Measurements from ENCODE around the gene NOP16. TPM values are rescaled to one million over a fixed set of nuclear protein-coding genes. Genes with fewer than 3 reads are reported as not detected.

NOP16 gene
- total RNA-seq, 4 donors from 2014 or later: 11.5 to 22.5 (median 12.1) TPM

DNA sequence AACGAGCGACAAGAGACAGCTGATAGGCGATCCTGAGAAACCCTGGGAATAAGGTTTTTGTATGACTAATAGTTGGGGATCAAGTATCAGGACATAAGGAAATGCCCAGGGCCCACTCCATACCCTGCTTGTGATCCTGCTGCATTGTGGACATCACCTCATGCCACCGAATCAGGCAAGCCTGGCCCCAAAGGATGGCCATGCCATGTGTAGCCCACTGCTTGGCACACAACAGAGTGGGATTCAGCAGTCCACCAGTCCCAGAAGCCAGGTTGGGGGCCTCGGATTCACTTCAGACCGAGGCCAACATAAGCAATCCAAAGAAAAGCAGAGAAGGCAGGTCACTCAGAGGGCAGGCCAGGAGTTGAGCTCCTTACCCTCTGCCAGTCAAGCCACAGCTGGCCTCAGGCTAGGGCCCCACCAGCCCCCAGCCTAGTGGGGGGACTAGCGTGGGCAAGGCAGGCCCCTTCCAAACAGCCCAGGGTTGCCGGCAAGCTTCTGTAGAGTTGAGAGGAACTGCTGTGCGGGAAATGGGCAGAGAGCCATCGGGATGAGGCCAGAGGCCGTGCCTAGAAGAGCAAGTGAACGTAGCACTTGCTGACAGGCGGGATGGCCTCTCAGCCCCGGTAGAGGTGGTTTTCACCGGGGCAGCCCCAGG lies 5.0 kb downstream of the NOP16 start:
- 80 to 88% methylated on average over 15 of the region's 15 CpGs for WGBS, 2 donors
- H3K4me3 ChIP-seq (ENCODE audit: low read depth, poor library complexity, severe bottlenecking): no peak overlapping the region
- no peak for DNase-seq (ENCODE audit: low spot score in 2 of 2)
- no peak for TF ChIP-seq POLR2A (IDR thresholded peaks at IDR 0.05)
- TF ChIP-seq, protein P1, sequence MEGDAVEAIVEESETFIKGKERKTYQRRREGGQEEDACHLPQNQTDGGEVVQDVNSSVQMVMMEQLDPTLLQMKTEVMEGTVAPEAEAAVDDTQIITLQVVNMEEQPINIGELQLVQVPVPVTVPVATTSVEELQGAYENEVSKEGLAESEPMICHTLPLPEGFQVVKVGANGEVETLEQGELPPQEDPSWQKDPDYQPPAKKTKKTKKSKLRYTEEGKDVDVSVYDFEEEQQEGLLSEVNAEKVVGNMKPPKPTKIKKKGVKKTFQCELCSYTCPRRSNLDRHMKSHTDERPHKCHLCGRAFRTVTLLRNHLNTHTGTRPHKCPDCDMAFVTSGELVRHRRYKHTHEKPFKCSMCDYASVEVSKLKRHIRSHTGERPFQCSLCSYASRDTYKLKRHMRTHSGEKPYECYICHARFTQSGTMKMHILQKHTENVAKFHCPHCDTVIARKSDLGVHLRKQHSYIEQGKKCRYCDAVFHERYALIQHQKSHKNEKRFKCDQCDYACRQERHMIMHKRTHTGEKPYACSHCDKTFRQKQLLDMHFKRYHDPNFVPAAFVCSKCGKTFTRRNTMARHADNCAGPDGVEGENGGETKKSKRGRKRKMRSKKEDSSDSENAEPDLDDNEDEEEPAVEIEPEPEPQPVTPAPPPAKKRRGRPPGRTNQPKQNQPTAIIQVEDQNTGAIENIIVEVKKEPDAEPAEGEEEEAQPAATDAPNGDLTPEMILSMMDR (IDR thresholded peaks at IDR 0.05): no peak
- intact Hi-C loops (cut with DNase I; ENCODE audit: low total_unique reads): no loop called here

GRCh38 chr5:176382721-176383120 lies 5.7 kb downstream of the NOP16 start:
- 72 to 89% methylated on average over 3 of the region's 3 CpGs for WGBS, 2 donors

DNA sequence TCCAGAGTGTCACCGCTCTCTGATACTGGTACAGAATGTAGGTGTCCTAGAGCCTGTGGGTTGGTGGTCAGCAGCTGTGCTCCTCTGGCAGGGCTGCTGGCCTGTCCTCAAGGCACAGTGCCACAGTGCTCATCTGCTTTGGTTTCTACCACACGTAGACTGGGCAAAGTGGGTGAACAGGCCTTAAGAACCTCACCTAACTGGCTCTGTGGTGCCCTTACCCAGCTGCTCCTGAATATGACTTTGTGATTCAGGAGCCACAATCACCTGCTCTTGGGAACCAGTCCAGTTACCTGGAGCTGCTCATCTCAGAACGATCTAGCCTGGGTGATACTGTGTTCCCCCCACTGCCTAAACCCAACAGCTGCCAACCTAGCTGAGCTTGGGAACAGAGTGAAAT lies 6.4 kb downstream of the NOP16 start:
- no peak overlapping the region for H3K4me3 ChIP-seq (ENCODE audit: low read depth, poor library complexity, severe bottlenecking)
- TF ChIP-seq POLR2A (IDR thresholded peaks at IDR 0.05): no peak
- TF ChIP-seq, protein P1 (IDR thresholded peaks at IDR 0.05): no peak
- 75 to 82% methylated on average over 3 of the region's 3 CpGs for WGBS, 2 donors
- DNase-seq (ENCODE audit: low spot score in 2 of 2): no peak
- intact Hi-C loops (cut with DNase I; ENCODE audit: low total_unique reads): no loop called here

More at GRCh38 chr5:176382721-176383120, 5.7 kb downstream of the NOP16 start:
- no peak overlapping the region for H3K4me3 ChIP-seq (ENCODE audit: low read depth, poor library complexity, severe bottlenecking)
- DNase-seq (ENCODE audit: low spot score in 2 of 2): no peak
- intact Hi-C loops (cut with DNase I; ENCODE audit: low total_unique reads): no loop called here
- TF ChIP-seq, protein P1 (IDR thresholded peaks at IDR 0.05): no peak
- TF ChIP-seq POLR2A (IDR thresholded peaks at IDR 0.05): no peak

- intact Hi-C loops (cut with DNase I; ENCODE audit: low total_unique reads): no loop called here
- 63% methylated on average over 3 of the region's 3 CpGs for WGBS, 2 donors
- H3K4me3 ChIP-seq (ENCODE audit: low read depth, poor library complexity, severe bottlenecking): no peak overlapping the region
- no peak for TF ChIP-seq POLR2A (IDR thresholded peaks at IDR 0.05)
- TF ChIP-seq, protein P1 (IDR thresholded peaks at IDR 0.05): no peak
- no peak for DNase-seq (ENCODE audit: low spot score in 2 of 2)
Observed at GRCh38 chr5:176381423-176381822, 7.0 kb downstream of the NOP16 start.

GRCh38 chr5:176379881-176380280 lies 8.5 kb downstream of the NOP16 start:
- intact Hi-C loops (cut with DNase I; ENCODE audit: low total_unique reads): no loop called here
- no peak for DNase-seq (ENCODE audit: low spot score in 2 of 2)

More at GRCh38 chr5:176379881-176380280, 8.5 kb downstream of the NOP16 start:
- no peak overlapping the region for H3K4me3 ChIP-seq (ENCODE audit: low read depth, poor library complexity, severe bottlenecking)
- TF ChIP-seq, protein P1 (IDR thresholded peaks at IDR 0.05): no peak
- TF ChIP-seq POLR2A (IDR thresholded peaks at IDR 0.05): no peak
- WGBS, 2 donors: 82 to 89% methylated on average over 3 of the region's 3 CpGs

All from lower leg skin (tissue), 4 donors.